HL-60 (cell line): ENCODE results near the gene ZBTB3.

Experiments
- DNase-seq, 2 experiments: peaks; one replicate each; pipeline ENCODE4 v3.0.0-alpha.2; 2010 to 2020; ENCODE audit warnings: low read depth in 1 of 2, low spot score in 1 of 2
- H3K27ac ChIP-seq: fragments of 250-450 bp; sonication (Bioruptor Pico); replicated peaks from 2 replicates; pipeline ENCODE4 v1.5.1; 2020; ENCODE audit warnings: mild to moderate bottlenecking, moderate library complexity
- H3K27me3 ChIP-seq: fragments of 250-450 bp; sonication (Bioruptor Pico); 2 replicates; pipeline ENCODE4 v1.5.1; 2021; ENCODE audit warnings: mild to moderate bottlenecking, moderate library complexity; ENCODE audit not compliant: insufficient read depth, poor library complexity, severe bottlenecking
- H3K4me3 ChIP-seq: replicated peaks from 2 replicates; pipeline ENCODE4 v1.5.1; 2011; ENCODE audit warnings: mild to moderate bottlenecking, control low read depth, low read length; ENCODE audit not compliant: insufficient read depth
- CTCF ChIP-seq: IDR thresholded peaks from one replicate; pipeline ENCODE4 v1.5.1; 2011; ENCODE audit warnings: low read length, control low read depth, inconsistent platforms; ENCODE audit not compliant: insufficient read depth
- GABPA ChIP-seq: IDR thresholded peaks from 2 replicates; pipeline ENCODE4 v1.6.1; 2012; ENCODE audit warnings: low read depth
- POLR2AphosphoS5 ChIP-seq: IDR thresholded peaks from 2 replicates; pipeline ENCODE4 v1.6.1; 2012; ENCODE audit warnings: low read depth
- REST ChIP-seq: IDR thresholded peaks from 2 replicates; pipeline ENCODE4 v1.6.1; 2012; ENCODE audit warnings: low read depth; ENCODE audit not compliant: insufficient replicate concordance
- SPI1 ChIP-seq: IDR thresholded peaks from 2 replicates; pipeline ENCODE4 v1.6.1; 2012; ENCODE audit warnings: low read depth, mild to moderate bottlenecking, borderline replicate concordance

Gene ZBTB3

GRCh38 chr11:62786318-62787004, 32.5 kb upstream of the ZBTB3 start:
- no peaks in the 10 kb centered on the region for H3K27me3 ChIP-seq
- H3K4me3 ChIP-seq = peak overlapping the region; percentile 95
- peak in 1 of 2 experiments; percentile 89 for DNase-seq
- H3K27ac ChIP-seq = peak overlapping the region; percentile 83
- TF ChIP-seq SPI1 (no peak), CTCF (peak; percentile 85)

- no peak for DNase-seq
- TF ChIP-seq CTCF (no peak), SPI1 (no peak), REST (no peak)
- Histone ChIP-seq H3K27me3 (no peaks in the 10 kb centered on the region), H3K4me3 (no peak overlapping the region), H3K27ac (no peak overlapping the region)
Measured at GRCh38 chr11:62782753-62783152, 28.8 kb upstream of the ZBTB3 start.

- Histone ChIP-seq H3K4me3 (no peak overlapping the region), H3K27me3 (no peaks in the 10 kb centered on the region), H3K27ac (no peak overlapping the region)
- DNase-seq = no peak
- TF ChIP-seq SPI1 = no peak
- TF ChIP-seq REST = no peak
- no peak for TF ChIP-seq GABPA
- TF ChIP-seq POLR2AphosphoS5 = no peak
- TF ChIP-seq CTCF = no peak
Measured at GRCh38 chr11:62778441-62778840, 24.5 kb upstream of the ZBTB3 start.

- H3K4me3 ChIP-seq = no peak overlapping the region
- DNase-seq = no peak
- no peak for TF ChIP-seq POLR2AphosphoS5
- no peak for TF ChIP-seq CTCF
- TF ChIP-seq REST = no peak
- no peak for TF ChIP-seq GABPA
- no peak for TF ChIP-seq SPI1
- H3K27me3 ChIP-seq = no peaks in the 10 kb centered on the region
- no peak overlapping the region for H3K27ac ChIP-seq
Measured at GRCh38 chr11:62777389-62777788, 23.4 kb upstream of the ZBTB3 start.
